HepG2 (cell line): ENCODE measurements around the gene HSPA1L.

ENCODE experiments used
- EZH2 ChIP-seq: conservative IDR thresholded peaks from 2 replicates; pipeline ENCODE4 v1.6.1; 2012; ENCODE audit warnings: mild to moderate bottlenecking, low read depth, low read length, moderate library complexity
- KAT7 ChIP-seq: IDR thresholded peaks from 2 replicates; pipeline ENCODE4 v1.6.1; 2018; ENCODE audit warnings: borderline replicate concordance, missing compliant biosample characterization
- KDM1A ChIP-seq: IDR thresholded peaks from 2 replicates; pipeline ENCODE4 v1.6.1; 2016; ENCODE audit warnings: missing compliant biosample characterization
- NCOA5 ChIP-seq: sonication (generic); formaldehyde crosslinking; IDR thresholded peaks from 2 replicates; pipeline ENCODE4 v1.4.0; 2020; ENCODE audit warnings: missing genetic modification reagents
- POLR2AphosphoS2 ChIP-seq: IDR thresholded peaks from 2 replicates; pipeline ENCODE4 v1.6.1; 2011; ENCODE audit warnings: low read depth, low read length, improper control_type of control experiment
- TCF7 ChIP-seq: sonication (generic); IDR thresholded peaks from 2 replicates; pipeline ENCODE4 v1.6.1; 2016; ENCODE audit warnings: antibody characterized with exemption, low read depth
- ZNF282 ChIP-seq: fragments of 450-650 bp; IDR thresholded peaks from 2 replicates; pipeline ENCODE4 v1.6.1; 2018; ENCODE audit not compliant: partially characterized antibody
- TF ChIP-seq, protein P1 (sequence below): sonication (generic); formaldehyde crosslinking; IDR thresholded peaks from 2 replicates; pipeline ENCODE4 v1.4.0; 2020; ENCODE audit warnings: low read depth, missing genetic modification reagents
- TF ChIP-seq, protein P2 (sequence below): sonication (generic); formaldehyde crosslinking; IDR thresholded peaks from 2 replicates; pipeline ENCODE4 v1.4.0; 2020; ENCODE audit warnings: mild to moderate bottlenecking, missing genetic modification reagents, borderline replicate concordance
- TF ChIP-seq, protein P3 (sequence below): sonication (generic); formaldehyde crosslinking; IDR thresholded peaks from 2 replicates; pipeline ENCODE4 v1.5.0; 2020; ENCODE audit warnings: missing genetic modification reagents

DNA sequence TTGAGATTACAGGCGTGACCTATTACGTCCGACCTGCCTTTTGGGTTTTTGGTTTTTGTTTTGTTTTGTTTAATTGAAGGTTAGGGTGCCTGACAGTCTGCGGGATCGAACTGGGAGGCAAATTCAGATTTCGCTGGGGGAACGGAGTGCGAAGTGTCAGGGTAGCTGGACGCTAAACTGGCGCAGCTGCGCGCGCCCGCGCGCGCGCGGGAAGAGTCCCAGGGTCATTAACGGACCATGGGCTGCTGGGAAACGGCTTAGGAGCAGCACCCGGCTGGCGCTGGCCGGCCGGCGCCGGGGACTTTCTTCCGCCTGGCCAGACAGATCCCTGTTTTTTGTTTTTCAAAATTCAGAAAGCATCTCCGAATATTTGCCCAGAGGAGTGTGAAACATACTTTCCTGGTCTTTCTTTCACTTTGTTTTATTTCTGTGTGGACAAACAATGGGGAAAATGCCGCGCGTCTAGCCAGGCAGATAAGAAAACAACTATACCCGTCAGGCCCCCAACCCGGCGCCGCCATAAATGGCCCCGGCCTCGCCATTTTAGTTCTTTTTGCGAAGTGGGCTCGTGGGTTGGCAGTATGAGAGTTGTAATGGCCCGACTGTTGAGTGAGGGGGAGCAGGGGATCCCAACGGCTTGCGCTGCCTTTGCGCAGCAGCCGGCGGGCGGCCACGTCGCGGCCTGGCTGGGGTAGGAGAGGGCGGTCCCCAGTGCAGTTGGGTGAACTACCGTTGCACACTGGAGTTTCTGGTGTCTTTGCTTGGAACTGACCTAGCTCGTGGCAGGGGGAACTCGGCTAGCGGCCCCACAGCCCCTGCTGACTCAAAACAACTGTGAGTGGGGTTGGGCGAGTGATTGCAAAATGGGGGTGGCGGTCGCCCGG lies 19.5 kb upstream of the HSPA1L start:
- TF ChIP-seq ZNF282 (no peak), EZH2 (no peak), NCOA5 (CRISPR knock-in tag) (0 out of 2 replicates have a peak, but pooled peaks have one; percentile 30), TCF7 (no peak), KAT7 (CRISPR knock-in tag) (peak; percentile 85; the same call in 1 of the 2 replicates), KDM1A (CRISPR knock-in tag) (no peak), POLR2AphosphoS2 (peak; percentile 90)
- TF ChIP-seq, protein P1, sequence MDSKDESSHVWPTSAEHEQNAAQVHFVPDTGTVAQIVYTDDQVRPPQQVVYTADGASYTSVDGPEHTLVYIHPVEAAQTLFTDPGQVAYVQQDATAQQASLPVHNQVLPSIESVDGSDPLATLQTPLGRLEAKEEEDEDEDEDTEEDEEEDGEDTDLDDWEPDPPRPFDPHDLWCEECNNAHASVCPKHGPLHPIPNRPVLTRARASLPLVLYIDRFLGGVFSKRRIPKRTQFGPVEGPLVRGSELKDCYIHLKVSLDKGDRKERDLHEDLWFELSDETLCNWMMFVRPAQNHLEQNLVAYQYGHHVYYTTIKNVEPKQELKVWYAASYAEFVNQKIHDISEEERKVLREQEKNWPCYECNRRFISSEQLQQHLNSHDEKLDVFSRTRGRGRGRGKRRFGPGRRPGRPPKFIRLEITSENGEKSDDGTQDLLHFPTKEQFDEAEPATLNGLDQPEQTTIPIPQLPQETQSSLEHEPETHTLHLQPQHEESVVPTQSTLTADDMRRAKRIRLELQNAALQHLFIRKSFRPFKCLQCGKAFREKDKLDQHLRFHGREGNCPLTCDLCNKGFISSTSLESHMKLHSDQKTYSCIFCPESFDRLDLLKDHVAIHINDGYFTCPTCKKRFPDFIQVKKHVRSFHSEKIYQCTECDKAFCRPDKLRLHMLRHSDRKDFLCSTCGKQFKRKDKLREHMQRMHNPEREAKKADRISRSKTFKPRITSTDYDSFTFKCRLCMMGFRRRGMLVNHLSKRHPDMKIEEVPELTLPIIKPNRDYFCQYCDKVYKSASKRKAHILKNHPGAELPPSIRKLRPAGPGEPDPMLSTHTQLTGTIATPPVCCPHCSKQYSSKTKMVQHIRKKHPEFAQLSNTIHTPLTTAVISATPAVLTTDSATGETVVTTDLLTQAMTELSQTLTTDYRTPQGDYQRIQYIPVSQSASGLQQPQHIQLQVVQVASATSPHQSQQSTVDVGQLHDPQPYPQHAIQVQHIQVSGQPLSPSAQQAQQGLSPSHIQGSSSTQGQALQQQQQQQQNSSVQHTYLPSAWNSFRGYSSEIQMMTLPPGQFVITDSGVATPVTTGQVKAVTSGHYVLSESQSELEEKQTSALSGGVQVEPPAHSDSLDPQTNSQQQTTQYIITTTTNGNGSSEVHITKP (CRISPR knock-in tag) = 0 out of 2 replicates have a peak, but pooled peaks have one; percentile 32
- TF ChIP-seq, protein P2, sequence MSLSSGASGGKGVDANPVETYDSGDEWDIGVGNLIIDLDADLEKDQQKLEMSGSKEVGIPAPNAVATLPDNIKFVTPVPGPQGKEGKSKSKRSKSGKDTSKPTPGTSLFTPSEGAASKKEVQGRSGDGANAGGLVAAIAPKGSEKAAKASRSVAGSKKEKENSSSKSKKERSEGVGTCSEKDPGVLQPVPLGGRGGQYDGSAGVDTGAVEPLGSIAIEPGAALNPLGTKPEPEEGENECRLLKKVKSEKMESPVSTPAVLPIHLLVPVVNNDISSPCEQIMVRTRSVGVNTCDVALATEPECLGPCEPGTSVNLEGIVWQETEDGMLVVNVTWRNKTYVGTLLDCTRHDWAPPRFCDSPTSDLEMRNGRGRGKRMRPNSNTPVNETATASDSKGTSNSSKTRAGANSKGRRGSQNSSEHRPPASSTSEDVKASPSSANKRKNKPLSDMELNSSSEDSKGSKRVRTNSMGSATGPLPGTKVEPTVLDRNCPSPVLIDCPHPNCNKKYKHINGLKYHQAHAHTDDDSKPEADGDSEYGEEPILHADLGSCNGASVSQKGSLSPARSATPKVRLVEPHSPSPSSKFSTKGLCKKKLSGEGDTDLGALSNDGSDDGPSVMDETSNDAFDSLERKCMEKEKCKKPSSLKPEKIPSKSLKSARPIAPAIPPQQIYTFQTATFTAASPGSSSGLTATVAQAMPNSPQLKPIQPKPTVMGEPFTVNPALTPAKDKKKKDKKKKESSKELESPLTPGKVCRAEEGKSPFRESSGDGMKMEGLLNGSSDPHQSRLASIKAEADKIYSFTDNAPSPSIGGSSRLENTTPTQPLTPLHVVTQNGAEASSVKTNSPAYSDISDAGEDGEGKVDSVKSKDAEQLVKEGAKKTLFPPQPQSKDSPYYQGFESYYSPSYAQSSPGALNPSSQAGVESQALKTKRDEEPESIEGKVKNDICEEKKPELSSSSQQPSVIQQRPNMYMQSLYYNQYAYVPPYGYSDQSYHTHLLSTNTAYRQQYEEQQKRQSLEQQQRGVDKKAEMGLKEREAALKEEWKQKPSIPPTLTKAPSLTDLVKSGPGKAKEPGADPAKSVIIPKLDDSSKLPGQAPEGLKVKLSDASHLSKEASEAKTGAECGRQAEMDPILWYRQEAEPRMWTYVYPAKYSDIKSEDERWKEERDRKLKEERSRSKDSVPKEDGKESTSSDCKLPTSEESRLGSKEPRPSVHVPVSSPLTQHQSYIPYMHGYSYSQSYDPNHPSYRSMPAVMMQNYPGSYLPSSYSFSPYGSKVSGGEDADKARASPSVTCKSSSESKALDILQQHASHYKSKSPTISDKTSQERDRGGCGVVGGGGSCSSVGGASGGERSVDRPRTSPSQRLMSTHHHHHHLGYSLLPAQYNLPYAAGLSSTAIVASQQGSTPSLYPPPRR (CRISPR knock-in tag) = no peak; the same call in 1 of the 2 replicates
- TF ChIP-seq, protein P3, sequence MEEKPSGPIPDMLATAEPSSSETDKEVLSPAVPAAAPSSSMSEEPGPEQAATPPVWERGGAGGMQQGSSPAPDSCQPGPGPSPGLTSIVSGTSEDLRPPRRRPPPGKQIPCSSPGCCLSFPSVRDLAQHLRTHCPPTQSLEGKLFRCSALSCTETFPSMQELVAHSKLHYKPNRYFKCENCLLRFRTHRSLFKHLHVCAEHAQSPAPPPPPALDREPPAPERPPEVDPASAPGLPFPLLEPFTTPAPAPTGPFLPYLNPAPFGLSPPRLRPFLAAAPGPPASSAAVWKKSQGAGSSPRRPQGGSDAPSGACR (CRISPR knock-in tag) = peak; percentile 40; the same call in 1 of the 2 replicates
